ENCODE measurements around the gene GPR108.

The GPR108 gene

DNA sequence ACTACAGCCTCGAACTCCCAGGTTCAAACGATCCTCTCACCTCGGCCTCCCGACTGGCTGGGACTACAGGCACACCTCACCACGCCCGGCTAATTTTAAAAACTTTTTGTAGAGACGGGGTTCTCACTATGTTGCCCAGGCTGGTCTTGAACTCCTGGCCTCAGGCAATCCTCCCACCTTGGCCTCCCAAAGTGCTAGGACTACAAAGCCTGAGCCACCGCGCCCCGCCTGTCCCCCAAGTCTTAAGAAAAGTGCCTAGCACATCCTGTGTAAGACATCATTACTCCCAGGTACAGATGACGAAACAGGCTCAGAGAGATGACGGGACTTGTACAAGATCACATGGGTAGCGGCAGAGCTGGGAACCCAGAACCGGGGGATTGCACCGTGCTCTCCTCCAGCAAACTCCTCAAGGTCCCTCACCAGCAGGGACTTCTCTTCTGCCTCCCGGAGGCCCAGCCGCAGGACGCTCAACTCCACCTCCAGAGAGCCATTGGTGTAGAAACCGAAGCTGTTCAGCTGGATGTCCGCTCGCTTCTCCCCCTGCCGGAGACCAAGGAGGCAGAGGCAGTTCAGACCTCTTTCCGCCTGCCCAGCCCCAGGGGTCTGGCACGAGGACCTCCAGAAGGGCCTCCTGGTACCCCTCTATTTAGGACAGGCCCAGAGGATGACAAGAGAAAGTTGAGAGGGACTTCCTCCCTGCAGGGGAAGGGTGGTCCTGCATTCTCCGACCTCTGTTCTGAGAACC, 1.0 kb downstream of the GPR108 start:
- H3K36me3 ChIP-seq (ENCODE audit: control insufficient read depth in 2 of 2, insufficient read depth in 1 of 2, low read length in 2 of 2), result peaks cover 0 to 26% of the 10 kb centered on the region in 2 experiments; a peak in 2 of 3 replicates
- peaks cover 11% of the 10 kb centered on the region for H3K4me1 ChIP-seq (ENCODE audit: control insufficient read depth, insufficient read depth, low read length)
- H3K27ac ChIP-seq (ENCODE audit: extremely low read depth, low read depth, low read length), result peak overlapping the region; percentile 78; the same call in 1 of the 2 replicates
- peak overlapping the region; percentile 64 for H3K4me3 ChIP-seq (ENCODE audit: low read depth, low read length)
- no peaks in the 10 kb centered on the region for H3K9me3 ChIP-seq (ENCODE audit: control insufficient read depth, insufficient read depth, low read depth, low read length)
- ChIA-PET POLR2A (interaction anchor here (0.5 to 1.1 kb wide), 8 partner anchors 21 to 366 kb away, joined by 3 to 4 read pairs (median 3); partner anchors contain the start of gene TNFSF9), CTCF (interaction anchor here (0.6 to 4.8 kb wide), 9 partner anchors 9 to 611 kb away, joined by 3 to 49 read pairs (median 5); no protein-coding TSS in a partner anchor)
- peak; percentile 82 for TF ChIP-seq ZFP3 (tag by site-specific recombination; IDR thresholded peaks at IDR 0.05; ENCODE audit: low read depth)
- TF ChIP-seq ZNF629 (tag by site-specific recombination; IDR thresholded peaks at IDR 0.05), result peak; percentile 61
- TF ChIP-seq KLF16 (tag by site-specific recombination; IDR thresholded peaks at IDR 0.05), result no peak
- peak; percentile 13; the same call in 1 of the 2 replicates for TF ChIP-seq GLIS1 (tag by site-specific recombination; IDR thresholded peaks at IDR 0.05)
- peak; percentile 40; the same call in 1 of the 2 replicates for TF ChIP-seq ZBTB20 (tag by site-specific recombination; IDR thresholded peaks at IDR 0.05)
- peak; percentile 86 for TF ChIP-seq ZBTB17 (tag by site-specific recombination; IDR thresholded peaks at IDR 0.05)
- TF ChIP-seq ZNF660 (tag by site-specific recombination; IDR thresholded peaks at IDR 0.05), result 0 out of 2 replicates have a peak, but pooled peaks have one; percentile 9
- peak; percentile 97 for TF ChIP-seq ZNF341 (tag by site-specific recombination; IDR thresholded peaks at IDR 0.05; ENCODE audit: low read depth)
- TF ChIP-seq WT1 (tag by site-specific recombination; IDR thresholded peaks at IDR 0.05), result no peak
- TF ChIP-seq KLF17 (tag by site-specific recombination; IDR thresholded peaks at IDR 0.05), result no peak
- TF ChIP-seq, protein P1, sequence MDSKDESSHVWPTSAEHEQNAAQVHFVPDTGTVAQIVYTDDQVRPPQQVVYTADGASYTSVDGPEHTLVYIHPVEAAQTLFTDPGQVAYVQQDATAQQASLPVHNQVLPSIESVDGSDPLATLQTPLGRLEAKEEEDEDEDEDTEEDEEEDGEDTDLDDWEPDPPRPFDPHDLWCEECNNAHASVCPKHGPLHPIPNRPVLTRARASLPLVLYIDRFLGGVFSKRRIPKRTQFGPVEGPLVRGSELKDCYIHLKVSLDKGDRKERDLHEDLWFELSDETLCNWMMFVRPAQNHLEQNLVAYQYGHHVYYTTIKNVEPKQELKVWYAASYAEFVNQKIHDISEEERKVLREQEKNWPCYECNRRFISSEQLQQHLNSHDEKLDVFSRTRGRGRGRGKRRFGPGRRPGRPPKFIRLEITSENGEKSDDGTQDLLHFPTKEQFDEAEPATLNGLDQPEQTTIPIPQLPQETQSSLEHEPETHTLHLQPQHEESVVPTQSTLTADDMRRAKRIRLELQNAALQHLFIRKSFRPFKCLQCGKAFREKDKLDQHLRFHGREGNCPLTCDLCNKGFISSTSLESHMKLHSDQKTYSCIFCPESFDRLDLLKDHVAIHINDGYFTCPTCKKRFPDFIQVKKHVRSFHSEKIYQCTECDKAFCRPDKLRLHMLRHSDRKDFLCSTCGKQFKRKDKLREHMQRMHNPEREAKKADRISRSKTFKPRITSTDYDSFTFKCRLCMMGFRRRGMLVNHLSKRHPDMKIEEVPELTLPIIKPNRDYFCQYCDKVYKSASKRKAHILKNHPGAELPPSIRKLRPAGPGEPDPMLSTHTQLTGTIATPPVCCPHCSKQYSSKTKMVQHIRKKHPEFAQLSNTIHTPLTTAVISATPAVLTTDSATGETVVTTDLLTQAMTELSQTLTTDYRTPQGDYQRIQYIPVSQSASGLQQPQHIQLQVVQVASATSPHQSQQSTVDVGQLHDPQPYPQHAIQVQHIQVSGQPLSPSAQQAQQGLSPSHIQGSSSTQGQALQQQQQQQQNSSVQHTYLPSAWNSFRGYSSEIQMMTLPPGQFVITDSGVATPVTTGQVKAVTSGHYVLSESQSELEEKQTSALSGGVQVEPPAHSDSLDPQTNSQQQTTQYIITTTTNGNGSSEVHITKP (tag by site-specific recombination; IDR thresholded peaks at IDR 0.05), result peak; percentile 93
- TF ChIP-seq, protein P2, sequence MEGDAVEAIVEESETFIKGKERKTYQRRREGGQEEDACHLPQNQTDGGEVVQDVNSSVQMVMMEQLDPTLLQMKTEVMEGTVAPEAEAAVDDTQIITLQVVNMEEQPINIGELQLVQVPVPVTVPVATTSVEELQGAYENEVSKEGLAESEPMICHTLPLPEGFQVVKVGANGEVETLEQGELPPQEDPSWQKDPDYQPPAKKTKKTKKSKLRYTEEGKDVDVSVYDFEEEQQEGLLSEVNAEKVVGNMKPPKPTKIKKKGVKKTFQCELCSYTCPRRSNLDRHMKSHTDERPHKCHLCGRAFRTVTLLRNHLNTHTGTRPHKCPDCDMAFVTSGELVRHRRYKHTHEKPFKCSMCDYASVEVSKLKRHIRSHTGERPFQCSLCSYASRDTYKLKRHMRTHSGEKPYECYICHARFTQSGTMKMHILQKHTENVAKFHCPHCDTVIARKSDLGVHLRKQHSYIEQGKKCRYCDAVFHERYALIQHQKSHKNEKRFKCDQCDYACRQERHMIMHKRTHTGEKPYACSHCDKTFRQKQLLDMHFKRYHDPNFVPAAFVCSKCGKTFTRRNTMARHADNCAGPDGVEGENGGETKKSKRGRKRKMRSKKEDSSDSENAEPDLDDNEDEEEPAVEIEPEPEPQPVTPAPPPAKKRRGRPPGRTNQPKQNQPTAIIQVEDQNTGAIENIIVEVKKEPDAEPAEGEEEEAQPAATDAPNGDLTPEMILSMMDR (tag by site-specific recombination; IDR thresholded peaks at IDR 0.05), result peak; percentile 87
- TF ChIP-seq ZNF394 (tag by site-specific recombination; IDR thresholded peaks at IDR 0.05; ENCODE audit: borderline replicate concordance), result peak; percentile 14; the same call in 1 of the 2 replicates
- peak; percentile 33 for TF ChIP-seq SP2 (tag by site-specific recombination; IDR thresholded peaks at IDR 0.05)
- 0 out of 2 replicates have a peak, but pooled peaks have one; percentile 20 for TF ChIP-seq ZNF2 (tag by site-specific recombination; IDR thresholded peaks at IDR 0.05)
- no peak for TF ChIP-seq ZNF16 (tag by site-specific recombination; IDR thresholded peaks at IDR 0.05; ENCODE audit: low read depth)
- TF ChIP-seq GLIS2 (tag by site-specific recombination; IDR thresholded peaks at IDR 0.05), result peak; percentile 7
- TF ChIP-seq, protein P3, sequence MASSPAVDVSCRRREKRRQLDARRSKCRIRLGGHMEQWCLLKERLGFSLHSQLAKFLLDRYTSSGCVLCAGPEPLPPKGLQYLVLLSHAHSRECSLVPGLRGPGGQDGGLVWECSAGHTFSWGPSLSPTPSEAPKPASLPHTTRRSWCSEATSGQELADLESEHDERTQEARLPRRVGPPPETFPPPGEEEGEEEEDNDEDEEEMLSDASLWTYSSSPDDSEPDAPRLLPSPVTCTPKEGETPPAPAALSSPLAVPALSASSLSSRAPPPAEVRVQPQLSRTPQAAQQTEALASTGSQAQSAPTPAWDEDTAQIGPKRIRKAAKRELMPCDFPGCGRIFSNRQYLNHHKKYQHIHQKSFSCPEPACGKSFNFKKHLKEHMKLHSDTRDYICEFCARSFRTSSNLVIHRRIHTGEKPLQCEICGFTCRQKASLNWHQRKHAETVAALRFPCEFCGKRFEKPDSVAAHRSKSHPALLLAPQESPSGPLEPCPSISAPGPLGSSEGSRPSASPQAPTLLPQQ (tag by site-specific recombination; IDR thresholded peaks at IDR 0.05), result 0 out of 2 replicates have a peak, but pooled peaks have one; percentile 16
- peak; percentile 71 for TF ChIP-seq ZBTB21 (tag by site-specific recombination; IDR thresholded peaks at IDR 0.05)
- peak; percentile 89 for TF ChIP-seq ZBTB48 (tag by site-specific recombination; IDR thresholded peaks at IDR 0.05)

Measured in HEK293 (cell line).